Lower lobe of right lung (tissue), 2 donors: ENCODE results near the gene PET100. TPM values are rescaled to one million over a fixed set of nuclear protein-coding genes. Genes with fewer than 3 reads are reported as not detected.

ENCODE experiments used
- ATAC-seq, 2 donors: fragments of 200-7000 bp; cut with Tn5 transposase; one replicate each; pipeline ENCODE4 v1.9.1; 2020 to 2022; ENCODE audit warnings: mild to moderate bottlenecking in 2 of 2, moderate library complexity in 2 of 2
- DNase-seq: peaks from one replicate; pipeline ENCODE4 v3.0.0-alpha.2; 2020
- H3K27ac ChIP-seq: fragments of 200-600 bp; one replicate; pipeline ENCODE4 v1.8.0; 2022
- H3K27me3 ChIP-seq: fragments of 200-600 bp; one replicate; pipeline ENCODE4 v1.8.0; 2022; ENCODE audit warnings: low read depth
- H3K36me3 ChIP-seq: fragments of 200-600 bp; one replicate; pipeline ENCODE4 v1.8.0; 2022; ENCODE audit warnings: mild to moderate bottlenecking
- H3K4me1 ChIP-seq: fragments of 200-600 bp; one replicate; pipeline ENCODE4 v1.8.0; 2022
- H3K4me3 ChIP-seq: fragments of 200-600 bp; one replicate; pipeline ENCODE4 v1.8.0; 2022; ENCODE audit warnings: mild to moderate bottlenecking
- H3K9me3 ChIP-seq: fragments of 200-600 bp; one replicate; pipeline ENCODE4 v1.8.0; 2022
- intact Hi-C: fragments of 100-400 bp; cut with DNase I; formaldehyde crosslinking; loops from one replicate; pipeline ENCODE4 v1.11.0; 2022
- total RNA-seq: library from RNA; stranded (reverse); fragmentation: NEBNext Ultra II Directional; extraction: Animal tissue kit (Norgen Biotek cat#: 25700); gene quantifications from one replicate; pipeline ENCODE4 v1.2.1, GENCODE V29; 2021
- TF ChIP-seq, protein P1 (sequence below): fragments of 200-600 bp; IDR thresholded peaks from one replicate; pipeline ENCODE4 v1.8.0; 2022; ENCODE audit warnings: antibody characterized with exemption, mild to moderate bottlenecking
- donor health status: DM: no; HTN: yes; CAD: no; lungs with severe emphysema.

Gene PET100
- total RNA-seq, 1 donor from 2014 or later: 82.6 TPM

DNA sequence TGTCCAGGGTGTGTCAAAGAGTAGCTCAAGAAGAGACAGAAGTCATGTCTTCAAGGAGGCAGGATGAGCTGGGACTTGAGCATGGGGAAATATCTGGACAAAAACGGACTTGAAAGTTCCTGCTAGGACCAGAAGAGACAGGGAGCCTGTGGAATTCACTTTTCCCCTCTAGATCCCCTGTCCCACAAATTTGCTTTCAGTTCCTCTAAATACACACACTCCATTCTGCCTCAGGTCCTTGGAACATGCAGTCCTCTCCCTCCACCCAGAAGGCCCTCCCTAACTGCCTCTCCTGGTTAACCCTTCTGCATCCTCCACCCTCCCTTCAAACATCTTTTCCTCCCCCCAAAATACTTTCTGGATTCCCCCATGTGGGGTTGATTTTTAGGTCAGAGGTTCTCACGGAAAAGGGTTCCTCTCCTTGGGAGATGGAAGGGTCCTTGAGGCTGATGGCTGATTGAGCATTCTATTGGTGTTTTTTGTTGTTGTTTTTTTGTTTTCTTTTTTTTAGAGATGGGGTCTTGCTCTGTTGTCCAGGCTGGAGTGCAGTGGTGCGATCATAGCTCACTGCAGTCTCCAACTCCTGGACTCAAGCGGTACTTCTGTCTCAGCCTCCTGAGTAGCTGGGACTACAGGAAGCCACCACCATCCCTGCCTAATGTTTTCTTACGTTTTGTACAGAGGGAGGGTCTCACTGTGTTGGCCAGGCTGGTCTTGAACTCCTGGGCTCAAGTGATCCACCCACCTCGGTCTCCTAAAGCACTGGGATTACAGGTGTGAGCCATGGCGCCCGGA lies 32.3 kb downstream of the PET100 start:
- TF ChIP-seq, protein P1, sequence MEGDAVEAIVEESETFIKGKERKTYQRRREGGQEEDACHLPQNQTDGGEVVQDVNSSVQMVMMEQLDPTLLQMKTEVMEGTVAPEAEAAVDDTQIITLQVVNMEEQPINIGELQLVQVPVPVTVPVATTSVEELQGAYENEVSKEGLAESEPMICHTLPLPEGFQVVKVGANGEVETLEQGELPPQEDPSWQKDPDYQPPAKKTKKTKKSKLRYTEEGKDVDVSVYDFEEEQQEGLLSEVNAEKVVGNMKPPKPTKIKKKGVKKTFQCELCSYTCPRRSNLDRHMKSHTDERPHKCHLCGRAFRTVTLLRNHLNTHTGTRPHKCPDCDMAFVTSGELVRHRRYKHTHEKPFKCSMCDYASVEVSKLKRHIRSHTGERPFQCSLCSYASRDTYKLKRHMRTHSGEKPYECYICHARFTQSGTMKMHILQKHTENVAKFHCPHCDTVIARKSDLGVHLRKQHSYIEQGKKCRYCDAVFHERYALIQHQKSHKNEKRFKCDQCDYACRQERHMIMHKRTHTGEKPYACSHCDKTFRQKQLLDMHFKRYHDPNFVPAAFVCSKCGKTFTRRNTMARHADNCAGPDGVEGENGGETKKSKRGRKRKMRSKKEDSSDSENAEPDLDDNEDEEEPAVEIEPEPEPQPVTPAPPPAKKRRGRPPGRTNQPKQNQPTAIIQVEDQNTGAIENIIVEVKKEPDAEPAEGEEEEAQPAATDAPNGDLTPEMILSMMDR: no peak
- Histone ChIP-seq H3K36me3 (no peaks in the 10 kb centered on the region), H3K9me3 (no peaks in the 10 kb centered on the region), H3K27me3 (peaks cover 5% of the 10 kb centered on the region), H3K27ac (no peak overlapping the region), H3K4me1 (peaks cover 7% of the 10 kb centered on the region), H3K4me3 (no peak overlapping the region)
- intact Hi-C loops: no loop called here
- no peak for DNase-seq
- no peak for ATAC-seq

DNA sequence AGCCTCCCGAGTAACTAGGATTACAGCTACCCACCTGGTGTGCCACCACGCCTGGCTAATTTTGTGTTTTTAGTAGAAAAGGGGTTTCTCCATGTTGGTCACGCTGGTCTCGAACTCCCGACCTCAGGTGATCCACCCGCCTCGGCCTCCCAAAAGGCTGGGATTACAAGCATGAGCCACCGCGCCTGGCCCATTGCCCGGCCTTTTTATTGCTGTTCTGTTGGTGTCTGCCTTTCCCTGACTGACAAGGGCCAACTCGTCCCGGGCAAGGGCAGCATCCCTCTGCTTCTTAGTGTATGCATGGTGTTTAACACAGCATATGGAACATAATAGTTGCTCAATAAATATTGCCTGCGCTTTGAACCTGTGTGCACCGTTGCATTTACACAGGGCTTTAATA lies 33.1 kb downstream of the PET100 start:
- intact Hi-C loops: no loop called here
- DNase-seq: no peak
- H3K27me3 ChIP-seq: peaks cover 5% of the 10 kb centered on the region
- no peak overlapping the region for H3K4me3 ChIP-seq
- H3K4me1 ChIP-seq: peaks cover 6% of the 10 kb centered on the region
- H3K27ac ChIP-seq: no peak overlapping the region
- ATAC-seq: no peak
- TF ChIP-seq, protein P1: no peak
- H3K36me3 ChIP-seq: no peaks in the 10 kb centered on the region
- H3K9me3 ChIP-seq: no peaks in the 10 kb centered on the region

- no peaks in the 10 kb centered on the region for H3K4me1 ChIP-seq
- TF ChIP-seq, protein P1: no peak
- peaks cover 5% of the 10 kb centered on the region for H3K27me3 ChIP-seq
- DNase-seq (no peak), ATAC-seq (no peak)
- no peak overlapping the region for H3K4me3 ChIP-seq
- intact Hi-C loops: no loop called here
- no peaks in the 10 kb centered on the region for H3K36me3 ChIP-seq
- no peak overlapping the region for H3K27ac ChIP-seq
- no peaks in the 10 kb centered on the region for H3K9me3 ChIP-seq
Measured at GRCh38 chr19:7663706-7664105, 34.1 kb downstream of the PET100 start.

- H3K27ac ChIP-seq: no peak overlapping the region
- ATAC-seq (no peak), DNase-seq (no peak)
- intact Hi-C loops: no loop called here
- peaks cover 16% of the 10 kb centered on the region for H3K27me3 ChIP-seq
- no peaks in the 10 kb centered on the region for H3K9me3 ChIP-seq
- TF ChIP-seq, protein P1: no peak
- no peak overlapping the region for H3K4me3 ChIP-seq
- H3K4me1 ChIP-seq: no peaks in the 10 kb centered on the region
- no peaks in the 10 kb centered on the region for H3K36me3 ChIP-seq
Measured at GRCh38 chr19:7665076-7665475, 35.5 kb downstream of the PET100 start.

DNA sequence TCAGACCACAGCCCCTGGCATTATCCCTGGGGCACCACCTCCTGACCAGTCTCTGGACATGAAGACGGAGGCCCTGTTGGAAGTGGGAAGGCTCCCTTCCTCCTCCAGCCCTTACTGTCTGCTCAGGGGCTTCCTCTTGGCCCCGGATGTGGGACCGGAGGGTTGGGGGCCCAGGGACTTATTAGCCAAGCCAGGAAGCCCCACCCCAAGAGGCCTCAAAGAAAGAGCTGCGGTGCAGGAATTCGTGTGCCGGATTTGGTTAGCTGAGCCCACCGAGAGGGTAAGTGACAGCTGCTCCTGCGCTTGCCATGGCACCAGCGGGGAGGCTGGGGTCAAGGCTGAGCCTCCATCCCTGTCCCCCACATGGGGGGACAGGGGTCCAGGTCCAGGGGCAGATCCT lies 39.2 kb downstream of the PET100 start, which contains the start of gene RETN:
Gene RETN, plus strand, starts transcription at position 208 of the 400 bp plus-strand sequence. CDS start 278 bp downstream, outside the sequence.
- no peaks in the 10 kb centered on the region for H3K4me1 ChIP-seq
- DNase-seq: no peak
- intact Hi-C loops: no loop called here
- ATAC-seq: no peak
- H3K27me3 ChIP-seq: peaks cover 22% of the 10 kb centered on the region
- TF ChIP-seq, protein P1: no peak
- no peaks in the 10 kb centered on the region for H3K9me3 ChIP-seq
- peak within 1 kb of the TSS; percentile 33 for H3K4me3 ChIP-seq
- peak within 1 kb of the TSS; percentile 24 for H3K27ac ChIP-seq
- H3K36me3 ChIP-seq: no peaks in the 10 kb centered on the region
